Parietal lobe (tissue), 2 donors: Measurements from ENCODE around the gene NAV2. TPM values are rescaled to one million over a fixed set of nuclear protein-coding genes. Genes with fewer than 3 reads are reported as not detected.

Experiments used
- small RNA-seq: library from RNA; depleted of rRNA; stranded (forward); fragments of <200 nt; gene quantifications from one replicate; pipeline ENCODE3, GENCODE V24; 2014; ENCODE audit warnings: low replicate concordance
- total RNA-seq: library from RNA; depleted of rRNA; stranded (reverse); fragments of >200 nt; gene quantifications from one replicate; pipeline ENCODE4 v1.2.3, GENCODE V29; 2014

NAV2 gene
- total RNA-seq: 51.0 TPM

GRCh38 chr11:19712281-19713195 is at the start of gene NAV2:
Gene NAV2, plus strand, starts transcription at chr11:19712837. Its CDS starts 859 bp downstream, at chr11:19713696.

GRCh38 chr11:20160425-20161229 is 448.0 kb downstream of the NAV2 start, which contains the start of gene DBX1:
Gene DBX1, minus strand, starts transcription at chr11:20160475. Its CDS starts 151 bp downstream, at chr11:20160324.

Small RNAs within 50 kb of the gene (small RNA-seq; reads per million reads assigned to genes)
- not detected for gene MIR4694
